ENCODE data around the gene SHMT2.

DNA sequence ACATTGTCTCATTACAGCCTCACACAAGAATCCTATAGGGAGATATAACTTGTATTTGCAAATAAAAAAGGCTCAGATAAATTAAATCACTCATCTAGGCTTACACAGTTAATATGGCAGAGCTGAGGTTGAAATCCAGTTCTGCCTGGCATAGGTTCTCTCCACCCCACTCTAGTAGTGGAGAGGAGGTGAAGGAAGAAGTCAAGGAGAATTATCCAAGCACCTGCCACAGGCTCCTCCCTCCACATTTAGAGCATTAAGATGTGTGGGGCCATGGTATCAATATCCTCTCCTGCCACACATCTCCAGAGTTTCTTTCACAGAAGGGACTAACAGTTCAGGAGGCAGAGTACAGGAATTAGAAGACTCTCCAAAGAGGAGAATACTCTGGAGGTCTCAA is 44.0 kb downstream of the SHMT2 start:
- TF ChIP-seq, protein P1, sequence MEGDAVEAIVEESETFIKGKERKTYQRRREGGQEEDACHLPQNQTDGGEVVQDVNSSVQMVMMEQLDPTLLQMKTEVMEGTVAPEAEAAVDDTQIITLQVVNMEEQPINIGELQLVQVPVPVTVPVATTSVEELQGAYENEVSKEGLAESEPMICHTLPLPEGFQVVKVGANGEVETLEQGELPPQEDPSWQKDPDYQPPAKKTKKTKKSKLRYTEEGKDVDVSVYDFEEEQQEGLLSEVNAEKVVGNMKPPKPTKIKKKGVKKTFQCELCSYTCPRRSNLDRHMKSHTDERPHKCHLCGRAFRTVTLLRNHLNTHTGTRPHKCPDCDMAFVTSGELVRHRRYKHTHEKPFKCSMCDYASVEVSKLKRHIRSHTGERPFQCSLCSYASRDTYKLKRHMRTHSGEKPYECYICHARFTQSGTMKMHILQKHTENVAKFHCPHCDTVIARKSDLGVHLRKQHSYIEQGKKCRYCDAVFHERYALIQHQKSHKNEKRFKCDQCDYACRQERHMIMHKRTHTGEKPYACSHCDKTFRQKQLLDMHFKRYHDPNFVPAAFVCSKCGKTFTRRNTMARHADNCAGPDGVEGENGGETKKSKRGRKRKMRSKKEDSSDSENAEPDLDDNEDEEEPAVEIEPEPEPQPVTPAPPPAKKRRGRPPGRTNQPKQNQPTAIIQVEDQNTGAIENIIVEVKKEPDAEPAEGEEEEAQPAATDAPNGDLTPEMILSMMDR (IDR thresholded peaks at IDR 0.05; ENCODE audit: insufficient read depth, low read depth, low read length) = no peak
- TF ChIP-seq EZH2 (IDR thresholded peaks at IDR 0.05; ENCODE audit: insufficient read depth, low read length) = no peak
